ENCODE measurements around the gene CNTNAP5. TPM values are rescaled to one million over a fixed set of nuclear protein-coding genes. Genes with fewer than 3 reads are reported as not detected.
A peak's percentile ranks its signal among the peaks of the same experiment; 100 is the strongest.

Gene CNTNAP5
- total and polyA plus RNA-seq, 2 of the 13 experiments (the other 11 are each of a cell fraction or from before 2014, with no cell fraction given) = not detected

DNA sequence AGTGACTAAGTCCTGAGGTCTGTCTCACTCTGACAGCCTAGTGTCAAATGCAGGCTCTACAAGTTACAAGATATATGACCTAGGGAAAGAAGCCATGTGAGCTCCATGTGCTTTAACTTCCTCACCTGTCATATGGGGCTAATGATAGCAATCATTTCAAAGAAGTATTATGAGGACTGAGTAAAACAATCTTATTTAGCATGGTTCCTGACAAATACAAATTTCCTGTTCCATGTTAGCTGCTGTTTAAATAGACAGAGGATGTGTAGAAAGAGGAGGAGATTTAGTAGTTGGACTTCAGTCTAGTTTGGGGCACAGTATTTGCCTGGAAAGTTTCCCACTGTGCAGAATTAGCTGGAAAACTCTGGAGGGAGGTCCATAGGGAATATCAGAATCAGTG is 545.8 kb downstream of the CNTNAP5 start (continued):
- TF ChIP-seq, protein P1, sequence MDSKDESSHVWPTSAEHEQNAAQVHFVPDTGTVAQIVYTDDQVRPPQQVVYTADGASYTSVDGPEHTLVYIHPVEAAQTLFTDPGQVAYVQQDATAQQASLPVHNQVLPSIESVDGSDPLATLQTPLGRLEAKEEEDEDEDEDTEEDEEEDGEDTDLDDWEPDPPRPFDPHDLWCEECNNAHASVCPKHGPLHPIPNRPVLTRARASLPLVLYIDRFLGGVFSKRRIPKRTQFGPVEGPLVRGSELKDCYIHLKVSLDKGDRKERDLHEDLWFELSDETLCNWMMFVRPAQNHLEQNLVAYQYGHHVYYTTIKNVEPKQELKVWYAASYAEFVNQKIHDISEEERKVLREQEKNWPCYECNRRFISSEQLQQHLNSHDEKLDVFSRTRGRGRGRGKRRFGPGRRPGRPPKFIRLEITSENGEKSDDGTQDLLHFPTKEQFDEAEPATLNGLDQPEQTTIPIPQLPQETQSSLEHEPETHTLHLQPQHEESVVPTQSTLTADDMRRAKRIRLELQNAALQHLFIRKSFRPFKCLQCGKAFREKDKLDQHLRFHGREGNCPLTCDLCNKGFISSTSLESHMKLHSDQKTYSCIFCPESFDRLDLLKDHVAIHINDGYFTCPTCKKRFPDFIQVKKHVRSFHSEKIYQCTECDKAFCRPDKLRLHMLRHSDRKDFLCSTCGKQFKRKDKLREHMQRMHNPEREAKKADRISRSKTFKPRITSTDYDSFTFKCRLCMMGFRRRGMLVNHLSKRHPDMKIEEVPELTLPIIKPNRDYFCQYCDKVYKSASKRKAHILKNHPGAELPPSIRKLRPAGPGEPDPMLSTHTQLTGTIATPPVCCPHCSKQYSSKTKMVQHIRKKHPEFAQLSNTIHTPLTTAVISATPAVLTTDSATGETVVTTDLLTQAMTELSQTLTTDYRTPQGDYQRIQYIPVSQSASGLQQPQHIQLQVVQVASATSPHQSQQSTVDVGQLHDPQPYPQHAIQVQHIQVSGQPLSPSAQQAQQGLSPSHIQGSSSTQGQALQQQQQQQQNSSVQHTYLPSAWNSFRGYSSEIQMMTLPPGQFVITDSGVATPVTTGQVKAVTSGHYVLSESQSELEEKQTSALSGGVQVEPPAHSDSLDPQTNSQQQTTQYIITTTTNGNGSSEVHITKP (CRISPR knock-in tag; IDR thresholded peaks at IDR 0.05; ENCODE audit: low read depth) = no peak; the same call in 1 of the 2 replicates
- TF ChIP-seq ZNF207 (IDR thresholded peaks at IDR 0.05; ENCODE audit: borderline replicate concordance) = no peak
- no peak for TF ChIP-seq ZNF782 (CRISPR knock-in tag; IDR thresholded peaks at IDR 0.05; ENCODE audit: borderline replicate concordance)
- TF ChIP-seq HMG20A (CRISPR knock-in tag; IDR thresholded peaks at IDR 0.05; ENCODE audit: borderline replicate concordance) = peak; percentile 87; the same call in 1 of the 2 replicates
- TF ChIP-seq POGZ (CRISPR knock-in tag; IDR thresholded peaks at IDR 0.05) = peak; percentile 89
- peak; percentile 63; the same call in 1 of the 2 replicates for TF ChIP-seq SALL2 (CRISPR knock-in tag; IDR thresholded peaks at IDR 0.05)
- no peak for TF ChIP-seq ZNF30 (CRISPR knock-in tag; IDR thresholded peaks at IDR 0.05)
- TF ChIP-seq SP4 (CRISPR knock-in tag; IDR thresholded peaks at IDR 0.05) = no peak
- no peak for TF ChIP-seq NFKB2 (CRISPR knock-in tag; IDR thresholded peaks at IDR 0.05; ENCODE audit: borderline replicate concordance)
- TF ChIP-seq, protein P2, sequence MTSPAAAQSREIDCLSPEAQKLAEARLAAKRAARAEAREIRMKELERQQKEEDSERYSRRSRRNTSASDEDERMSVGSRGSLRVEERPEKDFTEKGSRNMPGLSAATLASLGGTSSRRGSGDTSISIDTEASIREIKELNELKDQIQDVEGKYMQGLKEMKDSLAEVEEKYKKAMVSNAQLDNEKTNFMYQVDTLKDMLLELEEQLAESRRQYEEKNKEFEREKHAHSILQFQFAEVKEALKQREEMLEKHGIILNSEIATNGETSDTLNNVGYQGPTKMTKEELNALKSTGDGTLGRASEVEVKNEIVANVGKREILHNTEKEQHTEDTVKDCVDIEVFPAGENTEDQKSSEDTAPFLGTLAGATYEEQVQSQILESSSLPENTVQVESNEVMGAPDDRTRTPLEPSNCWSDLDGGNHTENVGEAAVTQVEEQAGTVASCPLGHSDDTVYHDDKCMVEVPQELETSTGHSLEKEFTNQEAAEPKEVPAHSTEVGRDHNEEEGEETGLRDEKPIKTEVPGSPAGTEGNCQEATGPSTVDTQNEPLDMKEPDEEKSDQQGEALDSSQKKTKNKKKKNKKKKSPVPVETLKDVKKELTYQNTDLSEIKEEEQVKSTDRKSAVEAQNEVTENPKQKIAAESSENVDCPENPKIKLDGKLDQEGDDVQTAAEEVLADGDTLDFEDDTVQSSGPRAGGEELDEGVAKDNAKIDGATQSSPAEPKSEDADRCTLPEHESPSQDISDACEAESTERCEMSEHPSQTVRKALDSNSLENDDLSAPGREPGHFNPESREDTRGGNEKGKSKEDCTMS (CRISPR knock-in tag; conservative IDR thresholded peaks at IDR 0.05) = no peak
- peak; percentile 68; the same call in 1 of the 2 replicates for TF ChIP-seq TOE1 (CRISPR knock-in tag; IDR thresholded peaks at IDR 0.05)
- TF ChIP-seq, protein P3, sequence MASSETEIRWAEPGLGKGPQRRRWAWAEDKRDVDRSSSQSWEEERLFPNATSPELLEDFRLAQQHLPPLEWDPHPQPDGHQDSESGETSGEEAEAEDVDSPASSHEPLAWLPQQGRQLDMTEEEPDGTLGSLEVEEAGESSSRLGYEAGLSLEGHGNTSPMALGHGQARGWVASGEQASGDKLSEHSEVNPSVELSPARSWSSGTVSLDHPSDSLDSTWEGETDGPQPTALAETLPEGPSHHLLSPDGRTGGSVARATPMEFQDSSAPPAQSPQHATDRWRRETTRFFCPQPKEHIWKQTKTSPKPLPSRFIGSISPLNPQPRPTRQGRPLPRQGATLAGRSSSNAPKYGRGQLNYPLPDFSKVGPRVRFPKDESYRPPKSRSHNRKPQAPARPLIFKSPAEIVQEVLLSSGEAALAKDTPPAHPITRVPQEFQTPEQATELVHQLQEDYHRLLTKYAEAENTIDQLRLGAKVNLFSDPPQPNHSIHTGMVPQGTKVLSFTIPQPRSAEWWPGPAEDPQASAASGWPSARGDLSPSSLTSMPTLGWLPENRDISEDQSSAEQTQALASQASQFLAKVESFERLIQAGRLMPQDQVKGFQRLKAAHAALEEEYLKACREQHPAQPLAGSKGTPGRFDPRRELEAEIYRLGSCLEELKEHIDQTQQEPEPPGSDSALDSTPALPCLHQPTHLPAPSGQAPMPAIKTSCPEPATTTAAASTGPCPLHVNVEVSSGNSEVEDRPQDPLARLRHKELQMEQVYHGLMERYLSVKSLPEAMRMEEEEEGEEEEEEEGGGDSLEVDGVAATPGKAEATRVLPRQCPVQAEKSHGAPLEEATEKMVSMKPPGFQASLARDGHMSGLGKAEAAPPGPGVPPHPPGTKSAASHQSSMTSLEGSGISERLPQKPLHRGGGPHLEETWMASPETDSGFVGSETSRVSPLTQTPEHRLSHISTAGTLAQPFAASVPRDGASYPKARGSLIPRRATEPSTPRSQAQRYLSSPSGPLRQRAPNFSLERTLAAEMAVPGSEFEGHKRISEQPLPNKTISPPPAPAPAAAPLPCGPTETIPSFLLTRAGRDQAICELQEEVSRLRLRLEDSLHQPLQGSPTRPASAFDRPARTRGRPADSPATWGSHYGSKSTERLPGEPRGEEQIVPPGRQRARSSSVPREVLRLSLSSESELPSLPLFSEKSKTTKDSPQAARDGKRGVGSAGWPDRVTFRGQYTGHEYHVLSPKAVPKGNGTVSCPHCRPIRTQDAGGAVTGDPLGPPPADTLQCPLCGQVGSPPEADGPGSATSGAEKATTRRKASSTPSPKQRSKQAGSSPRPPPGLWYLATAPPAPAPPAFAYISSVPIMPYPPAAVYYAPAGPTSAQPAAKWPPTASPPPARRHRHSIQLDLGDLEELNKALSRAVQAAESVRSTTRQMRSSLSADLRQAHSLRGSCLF (CRISPR knock-in tag; IDR thresholded peaks at IDR 0.05; ENCODE audit: borderline replicate concordance) = peak; percentile 80; the same call in 1 of the 2 replicates
- TF ChIP-seq ARID2 (CRISPR knock-in tag; IDR thresholded peaks at IDR 0.05; ENCODE audit: borderline replicate concordance) = no peak
- no peak for TF ChIP-seq ZNF484 (CRISPR knock-in tag; IDR thresholded peaks at IDR 0.05; ENCODE audit: borderline replicate concordance, low read depth)
- no peak for TF ChIP-seq ZNF441 (CRISPR knock-in tag; IDR thresholded peaks at IDR 0.05; ENCODE audit: borderline replicate concordance)
- TF ChIP-seq ZEB1 (IDR thresholded peaks at IDR 0.05; ENCODE audit: insufficient replicate concordance, low read depth) = peak; percentile 21
- TF ChIP-seq TSC22D2 (CRISPR knock-in tag; IDR thresholded peaks at IDR 0.05; ENCODE audit: borderline replicate concordance) = no peak
- peak; percentile 93 for TF ChIP-seq MED1 (CRISPR knock-in tag; IDR thresholded peaks at IDR 0.05)
